NCI-H1105 treated with DMSO at 0.1 percent for 48 hours (cell line): ENCODE data around the gene TGFBR2.
A peak's percentile ranks its signal among the peaks of the same experiment; 100 is the strongest.

ENCODE experiments used
- DNase-seq: peaks from one replicate; lab custom pipeline; 2025; lab: John Stamatoyannopoulos, UW

TGFBR2 gene

DNA sequence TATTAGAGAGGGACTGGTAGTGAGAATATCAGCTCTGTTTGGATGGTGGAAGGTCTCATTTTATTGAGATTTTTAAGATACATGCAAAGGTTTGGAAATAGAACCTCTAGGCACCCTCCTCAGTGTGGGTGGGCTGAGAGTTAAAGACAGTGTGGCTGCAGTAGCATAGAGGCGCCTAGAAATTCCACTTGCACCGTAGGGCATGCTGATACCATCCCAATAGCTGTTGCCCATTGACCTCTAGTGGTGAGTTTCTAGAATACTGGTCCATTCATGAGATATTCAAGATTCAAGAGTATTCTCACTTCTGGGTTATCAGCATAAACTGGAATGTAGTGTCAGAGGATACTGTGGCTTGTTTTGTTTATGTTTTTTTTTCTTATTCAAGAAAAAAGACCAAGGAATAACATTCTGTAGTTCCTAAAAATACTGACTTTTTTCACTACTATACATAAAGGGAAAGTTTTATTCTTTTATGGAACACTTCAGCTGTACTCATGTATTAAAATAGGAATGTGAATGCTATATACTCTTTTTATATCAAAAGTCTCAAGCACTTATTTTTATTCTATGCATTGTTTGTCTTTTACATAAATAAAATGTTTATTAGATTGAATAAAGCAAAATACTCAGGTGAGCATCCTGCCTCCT is 87.2 kb downstream of the TGFBR2 start:
- peak; percentile 54 for DNase-seq

DNA sequence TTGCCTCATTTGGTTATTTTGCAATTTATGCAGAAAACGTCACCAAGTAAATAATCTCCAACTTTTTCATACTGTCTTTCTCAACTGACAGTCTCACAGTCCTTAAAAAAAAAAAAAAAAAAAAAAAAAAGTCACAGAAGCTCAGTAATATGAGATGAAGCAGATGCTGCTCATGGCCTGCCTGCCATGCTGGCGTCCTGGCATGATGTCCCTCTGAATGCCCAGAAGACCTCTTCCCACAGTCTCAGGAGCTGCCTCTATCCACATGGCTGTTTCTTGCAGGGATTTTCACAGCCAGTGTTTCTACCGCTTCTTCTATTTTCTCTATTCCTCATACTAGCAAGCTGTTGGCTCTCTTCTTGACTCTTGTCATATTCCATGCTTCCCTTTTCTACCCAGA is 87.7 kb downstream of the TGFBR2 start:
- DNase-seq = no peak

DNA sequence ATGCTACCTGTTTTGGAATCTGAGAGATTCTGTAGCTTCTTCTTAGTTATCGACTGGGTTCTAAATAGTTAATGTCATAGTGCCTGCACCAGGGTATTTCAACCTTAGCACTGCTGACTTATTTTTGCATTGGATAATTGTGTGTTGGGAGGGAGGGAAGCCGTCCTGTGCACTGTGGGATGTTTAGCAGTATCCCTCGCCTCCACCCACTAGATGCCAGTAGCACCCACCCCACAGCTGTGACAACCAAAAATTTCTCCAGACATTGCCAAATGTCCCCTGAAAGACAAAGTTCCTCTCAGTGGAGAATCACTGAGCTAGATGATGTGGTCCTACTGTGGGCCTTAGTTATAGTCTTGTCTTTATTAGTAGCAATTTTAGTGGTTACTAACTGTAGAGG is 88.3 kb downstream of the TGFBR2 start:
- DNase-seq = no peak

DNA sequence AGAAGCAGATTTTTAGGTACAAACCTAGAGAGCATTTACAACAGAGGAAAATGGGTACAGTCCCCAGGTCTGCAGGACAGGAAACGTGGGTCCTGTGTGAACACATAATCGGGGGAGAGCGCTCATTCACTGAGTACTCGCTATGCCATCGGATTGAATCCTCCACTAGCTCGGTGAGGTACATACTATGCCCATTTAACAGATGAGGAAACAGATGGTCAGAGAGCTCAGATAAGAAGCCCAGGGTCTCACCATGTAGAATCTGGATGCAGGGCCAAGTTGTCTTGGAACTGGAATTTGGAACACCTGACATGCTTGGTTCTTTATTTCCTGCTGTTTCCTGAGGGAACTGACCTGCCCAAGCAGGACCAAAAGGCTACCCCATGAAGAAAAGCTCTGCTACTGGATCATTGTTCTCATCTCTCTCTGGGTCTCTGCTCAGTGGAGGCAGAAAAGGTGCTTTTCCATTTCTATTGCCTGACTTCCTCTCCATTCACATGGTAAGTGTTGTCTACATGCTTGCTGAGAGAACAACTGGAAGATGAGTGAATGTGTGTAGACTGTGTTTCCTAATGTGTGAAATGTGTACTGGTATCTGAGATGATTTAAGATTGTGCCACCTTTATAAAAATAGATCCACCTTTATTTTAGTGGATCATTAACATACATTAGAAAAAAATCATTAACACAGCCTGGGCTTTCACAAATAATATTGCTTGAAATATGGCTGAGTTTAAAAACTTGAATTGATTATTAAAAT is 89.1 kb downstream of the TGFBR2 start:
- DNase-seq = no peak

DNA sequence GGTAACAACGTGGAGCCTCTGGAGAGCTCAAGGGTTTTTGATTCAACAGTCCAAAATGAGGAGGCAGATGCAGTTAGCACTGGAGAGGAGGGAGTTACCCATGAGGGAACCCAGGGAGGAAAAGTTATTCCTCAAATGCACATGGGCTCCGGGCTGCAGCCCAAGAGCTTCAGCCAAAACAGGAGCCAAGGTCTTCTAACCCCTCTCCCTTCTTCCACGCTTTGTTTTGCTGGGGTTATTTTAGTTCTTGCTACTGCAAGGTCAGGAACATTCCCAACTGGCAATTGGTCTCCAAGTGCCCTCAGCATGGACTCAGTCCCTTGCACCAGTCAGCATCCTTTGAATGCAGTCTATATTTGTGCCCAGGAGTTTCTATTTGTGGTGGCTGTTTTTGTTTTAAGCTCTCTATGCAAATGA is 90.0 kb downstream of the TGFBR2 start:
- no peak for DNase-seq

DNA sequence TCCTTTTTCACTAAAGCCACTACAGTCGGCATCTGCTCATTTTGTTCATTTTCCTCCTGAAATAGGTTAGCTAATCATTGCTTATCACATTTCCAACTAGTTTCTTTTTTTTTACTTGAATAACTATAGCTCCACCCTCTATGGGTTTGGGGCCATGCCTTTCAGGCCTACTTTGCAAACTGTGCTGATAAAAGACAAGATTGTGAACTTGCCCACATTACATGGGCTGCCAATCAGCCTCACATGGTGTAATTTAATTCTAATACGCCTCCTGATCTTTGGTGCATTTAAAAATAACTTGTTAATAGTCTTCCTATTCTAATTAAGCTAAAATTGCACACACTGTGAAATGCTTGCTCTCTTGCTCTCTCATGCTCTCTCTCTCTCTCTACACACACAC is 90.5 kb downstream of the TGFBR2 start:
- DNase-seq = no peak

DNA sequence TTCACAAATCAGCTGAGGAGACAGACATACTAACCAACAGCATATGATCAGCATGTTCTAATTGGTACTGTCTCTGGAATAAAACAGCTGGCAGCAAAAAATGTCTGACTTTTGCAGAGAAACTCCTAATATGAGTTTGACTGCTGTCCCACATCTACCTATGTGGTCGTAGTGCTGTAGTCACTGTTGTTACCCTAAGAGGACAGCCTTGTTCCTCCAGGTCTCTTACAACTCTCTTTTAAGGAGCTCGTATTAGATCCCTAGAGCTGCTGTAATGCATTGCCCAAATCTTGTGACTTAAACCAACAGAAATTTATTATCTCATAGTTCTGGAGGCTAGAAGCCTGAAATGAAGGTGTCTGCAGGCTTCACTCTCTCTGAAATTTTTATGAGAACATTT is 92.1 kb downstream of the TGFBR2 start:
- no peak for DNase-seq

DNA sequence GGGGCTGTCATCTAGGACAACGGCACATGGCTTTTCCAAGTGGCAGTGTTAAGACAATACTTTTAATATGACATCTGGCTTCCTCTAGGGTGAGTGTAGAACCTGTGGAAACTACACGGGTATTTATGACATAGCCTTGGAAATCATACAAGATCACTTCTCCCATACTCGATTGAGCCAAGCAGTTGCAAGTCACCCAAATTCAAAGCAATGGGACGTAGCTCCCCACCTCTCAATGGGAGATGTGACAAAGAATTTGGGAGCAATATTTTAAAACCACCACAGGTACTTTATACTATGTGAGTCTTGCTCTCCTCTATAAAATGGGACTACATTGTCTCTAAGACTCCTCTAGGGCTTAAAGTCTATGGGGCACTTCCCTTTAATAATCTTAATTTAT is 93.5 kb downstream of the TGFBR2 start:
- DNase-seq = no peak

DNA sequence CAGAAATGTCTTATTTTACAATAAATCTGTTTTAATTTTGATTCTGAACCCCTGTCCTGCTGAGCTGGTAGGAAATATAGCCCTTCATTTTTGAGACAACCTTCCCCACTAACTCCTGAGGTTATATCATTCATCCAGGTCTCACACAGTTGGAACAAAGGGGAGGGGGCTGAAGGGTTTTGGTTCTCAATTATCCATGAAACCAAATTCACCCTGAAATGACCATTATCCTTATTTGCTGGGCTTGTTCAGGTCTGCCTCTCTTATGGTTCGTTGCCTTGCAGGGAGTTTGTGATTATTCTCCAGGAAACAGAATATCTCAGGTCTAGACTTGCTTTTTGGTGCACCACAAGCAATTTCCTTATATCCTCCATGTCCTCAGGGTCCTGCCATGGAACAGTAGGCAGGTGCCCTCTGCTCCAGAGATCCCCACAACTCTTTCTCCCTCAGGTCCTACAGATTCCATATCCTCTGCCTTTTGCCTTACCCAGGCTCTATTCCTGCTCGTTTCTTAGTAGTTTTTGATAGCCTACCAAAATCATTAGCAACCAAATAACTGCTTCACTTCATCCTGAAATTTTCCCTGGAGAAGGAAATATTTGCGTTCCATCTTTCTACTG is 94.4 kb downstream of the TGFBR2 start:
- DNase-seq = no peak

DNA sequence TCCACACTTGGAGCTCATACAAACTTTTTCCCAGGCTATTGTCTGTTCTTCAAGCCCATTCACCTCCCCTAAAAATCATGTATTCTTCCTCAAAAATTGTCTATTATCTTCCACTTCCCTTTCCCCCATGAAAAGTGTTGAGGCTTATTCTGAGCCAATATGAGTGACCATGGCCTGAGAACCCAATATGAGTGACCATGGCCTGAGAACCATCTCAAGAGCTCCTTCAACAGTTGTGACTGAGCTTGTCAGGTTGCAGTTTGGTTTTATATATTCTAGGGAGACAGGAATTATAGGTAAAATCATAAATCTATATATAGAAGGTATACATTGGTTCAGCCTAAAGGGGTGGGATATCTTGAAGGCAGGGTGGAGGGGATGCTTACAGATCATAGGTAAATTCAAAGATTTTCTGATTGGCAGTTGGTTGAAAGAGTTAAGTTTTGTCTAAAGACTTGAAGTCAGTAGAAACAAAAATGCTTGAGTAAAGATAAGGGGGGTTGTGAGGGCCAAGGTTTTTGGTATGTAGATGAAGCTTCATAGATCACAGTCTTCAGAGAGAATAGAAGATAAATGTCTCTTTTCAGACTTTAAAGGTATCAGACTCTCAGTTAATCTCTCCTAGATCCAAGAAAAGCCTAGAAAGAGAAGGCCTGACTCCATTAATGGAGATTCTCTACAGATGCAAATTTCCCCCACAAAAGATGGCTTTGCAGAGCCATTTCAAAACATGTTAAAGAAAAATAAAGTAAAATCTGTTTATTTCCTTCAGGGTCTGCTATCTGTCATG is 95.8 kb downstream of the TGFBR2 start:
- no peak for DNase-seq

DNA sequence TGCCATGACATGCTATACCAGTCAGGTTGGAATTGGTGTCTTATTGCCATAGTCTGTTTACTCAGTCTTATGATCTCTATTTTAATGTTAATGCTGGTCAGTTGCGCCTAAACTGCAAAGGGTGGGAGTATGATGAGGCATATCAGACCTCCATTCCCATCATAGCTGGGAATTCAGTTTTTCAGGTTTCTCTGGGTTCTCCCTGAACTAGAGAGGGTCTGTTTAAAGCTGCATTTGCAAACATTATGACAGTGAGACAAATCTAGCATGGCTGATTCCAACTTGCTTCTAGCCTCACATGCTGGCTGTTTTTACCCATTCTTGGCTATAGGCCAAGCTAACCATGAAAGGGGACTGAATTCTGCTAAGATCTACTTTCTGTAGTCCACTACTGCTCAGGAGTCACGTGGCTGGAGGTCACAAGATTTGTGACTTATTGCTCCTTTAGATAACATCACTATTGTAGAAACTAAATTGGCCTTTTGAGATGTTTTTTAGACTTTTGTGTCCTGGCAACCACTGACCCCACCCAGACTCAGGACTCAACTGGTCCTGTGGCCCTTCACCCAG is 96.5 kb downstream of the TGFBR2 start:
- no peak for DNase-seq

DNA sequence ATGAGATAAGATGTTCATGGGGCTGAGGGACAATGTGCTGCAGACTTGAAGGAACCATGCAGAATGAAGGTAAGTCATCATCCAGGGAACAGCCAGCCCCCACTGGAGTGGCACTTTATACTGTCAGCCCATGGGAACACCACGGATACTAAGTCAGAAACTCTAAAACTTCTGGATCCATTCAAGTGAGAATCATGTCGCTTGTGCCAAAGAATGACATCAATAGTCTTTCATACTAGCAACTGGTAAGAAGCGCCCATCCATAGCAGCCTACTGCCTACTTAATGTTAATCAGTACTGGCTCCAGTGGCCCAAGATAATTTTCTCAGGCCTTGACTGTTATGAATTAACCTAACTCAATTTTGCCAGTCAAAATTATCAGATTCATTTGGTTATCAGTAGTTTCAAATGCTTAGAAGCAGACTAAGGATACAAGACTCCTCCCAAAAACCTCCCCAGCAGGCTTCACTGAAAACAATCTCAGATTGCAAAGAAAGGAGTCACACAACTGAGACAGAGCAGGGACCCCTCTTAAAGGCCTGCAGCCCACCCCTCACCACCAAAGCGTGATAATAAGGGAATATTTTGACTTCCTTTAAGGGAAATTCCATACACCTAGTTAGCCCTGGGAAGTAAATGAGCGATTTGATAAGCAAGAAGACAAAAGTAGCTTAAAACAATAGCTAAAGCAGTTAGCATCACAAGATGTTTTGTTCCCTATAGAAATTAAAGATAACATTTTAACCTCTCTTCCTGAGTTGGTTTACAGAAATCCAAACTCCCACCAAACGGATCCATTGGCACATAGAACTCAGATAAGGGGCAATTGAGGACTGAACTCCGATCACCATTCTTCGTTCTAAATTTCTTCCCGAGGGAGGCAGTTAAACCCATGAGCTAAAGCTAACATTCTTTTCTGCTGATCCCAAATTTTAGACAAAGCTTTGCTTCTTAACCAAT is 98.8 kb downstream of the TGFBR2 start:
- DNase-seq = no peak

DNA sequence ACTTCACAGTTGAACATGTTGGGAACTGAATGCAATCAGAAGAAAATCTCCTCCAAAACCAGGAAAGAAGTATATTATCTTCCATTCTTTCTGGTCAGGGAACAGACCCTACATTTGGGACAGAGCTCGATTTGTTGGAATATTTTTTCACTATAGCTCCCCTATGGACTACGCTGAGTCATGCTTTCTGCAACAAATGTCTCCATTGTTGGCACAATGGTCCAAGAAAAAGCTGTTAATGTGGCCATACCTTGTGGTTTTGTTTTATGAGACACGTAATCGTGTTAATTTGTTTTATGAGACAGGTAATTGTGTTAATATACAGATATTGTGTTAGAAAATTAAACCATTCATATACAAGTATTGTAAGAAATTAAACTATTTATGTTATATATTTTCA is 101.4 kb downstream of the TGFBR2 start:
- no peak for DNase-seq

DNA sequence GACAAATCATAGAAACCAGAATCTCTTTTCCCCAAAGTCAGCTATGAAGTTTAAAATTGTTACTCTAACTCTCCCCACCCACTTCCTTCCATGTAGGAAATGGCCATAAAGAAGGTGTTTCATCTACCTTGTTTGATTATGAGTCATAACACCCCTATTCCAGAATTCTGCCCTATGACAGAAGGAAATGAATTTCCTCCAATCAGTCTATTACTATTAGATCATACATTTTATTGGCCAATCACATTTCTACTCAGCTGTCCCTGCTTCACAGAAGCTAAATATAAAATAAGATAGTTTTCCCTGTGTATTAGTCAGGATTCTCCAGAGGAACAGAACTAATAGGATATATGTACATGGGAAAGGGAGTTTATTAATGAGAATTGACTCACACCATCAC is 102.1 kb downstream of the TGFBR2 start:
- DNase-seq = no peak

DNA sequence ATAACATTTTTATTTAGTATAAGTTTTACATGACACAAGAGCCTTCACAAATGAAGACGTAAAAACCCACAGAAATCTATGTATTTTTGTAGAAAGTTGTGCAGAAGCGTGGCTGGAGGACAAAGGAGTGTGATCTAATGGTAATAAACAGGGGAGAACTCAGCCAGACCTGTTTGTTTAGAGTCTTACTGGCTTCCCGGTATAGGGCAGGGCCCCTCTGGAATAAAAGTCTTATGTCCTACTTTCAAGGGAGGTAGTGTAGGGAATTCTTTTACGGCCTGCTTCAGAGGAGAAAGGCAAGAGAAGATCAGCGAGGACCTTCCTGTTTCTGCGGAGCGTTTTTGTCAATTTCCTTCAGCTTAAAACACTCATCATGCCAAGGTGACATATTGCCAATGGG is 103.6 kb downstream of the TGFBR2 start:
- DNase-seq = no peak

DNA sequence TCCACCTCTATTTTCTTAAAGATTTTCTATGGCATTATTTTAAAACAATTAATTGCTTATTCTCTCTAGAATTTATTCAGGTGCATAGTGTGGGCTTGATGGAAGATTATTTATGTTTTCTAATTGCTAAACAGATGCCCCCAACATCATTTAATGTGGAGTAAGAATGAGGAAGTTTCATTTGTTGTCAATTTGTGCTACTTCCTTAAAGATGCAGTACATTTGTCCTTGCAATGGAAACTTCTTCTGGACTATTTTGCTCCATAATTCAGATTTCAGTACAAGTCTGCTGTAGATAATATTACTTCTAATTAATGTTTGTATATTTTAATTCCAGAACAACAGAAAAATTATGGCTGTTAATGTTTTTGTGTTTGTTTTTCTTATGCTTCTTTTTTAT is 104.8 kb downstream of the TGFBR2 start:
- DNase-seq = no peak

DNA sequence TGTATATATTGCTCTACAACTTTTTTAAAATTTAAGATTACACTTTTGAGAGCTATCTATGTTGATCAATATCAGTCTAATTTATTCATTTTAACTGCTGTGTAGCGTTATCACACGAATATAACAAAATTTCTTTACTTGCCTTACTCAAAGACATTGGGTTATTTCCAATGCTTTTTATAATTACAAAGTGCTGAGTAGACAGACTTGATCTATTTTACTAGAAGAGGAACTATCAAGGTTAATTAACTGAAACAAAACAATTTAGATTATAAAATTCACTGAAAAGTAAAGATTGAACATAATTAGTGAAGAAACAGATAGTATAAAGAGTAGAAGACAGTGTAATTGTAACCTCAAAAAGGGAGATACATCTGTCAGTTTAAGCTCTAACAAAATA is 105.5 kb downstream of the TGFBR2 start:
- DNase-seq = no peak

DNA sequence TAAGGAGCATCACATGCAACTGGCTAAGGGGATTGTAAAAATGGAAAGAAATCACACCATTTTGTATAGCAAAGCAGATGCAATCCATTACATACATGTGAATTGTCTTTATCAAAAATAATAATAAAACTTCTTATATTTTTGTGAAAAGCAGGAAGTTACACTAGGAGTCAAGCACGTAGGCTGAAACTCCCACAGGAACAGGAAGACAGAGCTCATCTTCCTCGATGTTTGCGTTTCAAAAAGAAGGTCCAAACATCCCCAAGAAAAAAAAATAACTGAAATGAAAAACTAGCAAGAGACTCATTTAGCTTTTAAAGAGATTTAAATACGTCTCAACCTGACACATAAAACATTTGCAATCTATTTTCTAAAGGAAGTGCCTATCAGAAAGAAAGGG is 106.6 kb downstream of the TGFBR2 start:
- no peak for DNase-seq

DNA sequence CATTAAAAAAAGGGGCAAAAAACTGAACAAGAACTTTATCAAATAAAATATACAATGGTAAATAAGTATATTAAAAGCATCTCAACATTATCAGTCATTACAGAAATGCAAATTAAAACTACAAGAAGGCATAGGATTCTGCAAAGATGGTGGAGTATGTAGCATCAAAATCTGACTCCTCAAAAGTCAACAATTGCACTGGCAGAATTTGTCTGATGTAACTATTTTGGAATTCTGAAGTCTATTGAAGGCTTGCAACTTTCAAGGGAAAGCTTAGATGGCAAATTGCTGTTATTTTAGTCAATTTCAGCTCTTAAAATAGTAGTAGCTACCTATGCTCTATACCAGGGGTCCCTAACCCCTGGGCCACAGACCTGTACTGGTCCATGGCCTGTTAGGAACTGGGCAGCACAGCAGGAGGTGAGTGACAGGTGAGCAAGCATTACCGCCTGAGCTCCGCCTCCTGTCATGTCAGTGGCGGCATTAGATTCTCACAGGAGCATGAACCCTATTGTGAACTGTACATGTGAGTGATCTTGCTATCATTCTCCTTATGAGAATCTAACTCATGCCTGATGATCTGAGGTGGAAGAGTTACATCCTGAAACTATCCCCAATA is 107.6 kb downstream of the TGFBR2 start:
- DNase-seq = no peak

DNA sequence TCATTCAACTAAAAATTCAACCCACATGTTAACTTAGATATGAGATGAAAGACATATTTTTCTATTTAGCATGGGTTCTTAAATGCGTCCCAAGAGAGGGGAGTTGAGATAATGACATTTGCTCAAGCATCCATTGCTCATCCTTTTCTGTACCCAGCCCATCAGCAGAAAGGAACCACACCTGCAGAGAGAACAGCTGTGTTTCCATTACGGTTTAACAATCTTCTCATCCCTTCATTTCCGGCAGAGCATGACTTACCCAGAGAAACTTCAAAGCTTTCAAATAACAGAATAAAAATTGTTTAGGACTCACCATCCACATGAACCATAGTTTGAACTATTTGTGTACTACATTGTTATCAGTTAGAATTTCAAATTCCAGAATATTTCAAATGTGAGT is 113.1 kb downstream of the TGFBR2 start:
- DNase-seq = no peak
